Activated naive CD4-positive, alpha-beta T cell treated with anti-CD3 and anti-CD28 coated beads for 36 hours (primary cell): ENCODE measurements around the gene GABBR2. TPM values are rescaled to one million over a fixed set of nuclear protein-coding genes. Genes with fewer than 3 reads are reported as not detected.

Experiments used
- CTCF ChIA-PET: fragments of 350-600 bp; sonication (Branson Sonifier 250); formaldehyde crosslinking; loops from one replicate; lab custom pipeline; 2021; ENCODE audit warnings: antibody characterized with exemption; lab: Charles Lee
- DNase-seq: peaks from one replicate; pipeline ENCODE4 v3.0.0-alpha.2; 2020
- H3K27ac Mint-ChIP-seq: one replicate; pipeline ENCODE4 v1.8.0; 2021; ENCODE audit warnings: mild to moderate bottlenecking, mixed read lengths
- H3K27me3 Mint-ChIP-seq: one replicate; pipeline ENCODE4 v1.8.0; 2021; ENCODE audit warnings: low read depth, mixed read lengths
- H3K36me3 Mint-ChIP-seq: one replicate; pipeline ENCODE4 v1.8.0; 2021; ENCODE audit warnings: low read depth, mixed read lengths
- H3K4me1 Mint-ChIP-seq: one replicate; pipeline ENCODE4 v1.8.0; 2021; ENCODE audit warnings: low read depth, mixed read lengths
- H3K4me3 Mint-ChIP-seq: one replicate; pipeline ENCODE4 v1.8.0; 2021; ENCODE audit warnings: mild to moderate bottlenecking, moderate library complexity, mixed read lengths
- H3K9me3 Mint-ChIP-seq: one replicate; pipeline ENCODE4 v1.8.0; 2021; ENCODE audit warnings: mixed read lengths
- intact Hi-C: fragments of 100-400 bp; cut with micrococcal nuclease; formaldehyde crosslinking; loops from one replicate; pipeline ENCODE4 v1.15.1; 2023
- total RNA-seq, 2 experiments: library from RNA; stranded (reverse); gene quantifications; one replicate each; pipeline ENCODE4 v1.2.3, GENCODE V29; 2021

Gene GABBR2
- total RNA-seq, 2 experiments from 2014 or later: not detected

DNA sequence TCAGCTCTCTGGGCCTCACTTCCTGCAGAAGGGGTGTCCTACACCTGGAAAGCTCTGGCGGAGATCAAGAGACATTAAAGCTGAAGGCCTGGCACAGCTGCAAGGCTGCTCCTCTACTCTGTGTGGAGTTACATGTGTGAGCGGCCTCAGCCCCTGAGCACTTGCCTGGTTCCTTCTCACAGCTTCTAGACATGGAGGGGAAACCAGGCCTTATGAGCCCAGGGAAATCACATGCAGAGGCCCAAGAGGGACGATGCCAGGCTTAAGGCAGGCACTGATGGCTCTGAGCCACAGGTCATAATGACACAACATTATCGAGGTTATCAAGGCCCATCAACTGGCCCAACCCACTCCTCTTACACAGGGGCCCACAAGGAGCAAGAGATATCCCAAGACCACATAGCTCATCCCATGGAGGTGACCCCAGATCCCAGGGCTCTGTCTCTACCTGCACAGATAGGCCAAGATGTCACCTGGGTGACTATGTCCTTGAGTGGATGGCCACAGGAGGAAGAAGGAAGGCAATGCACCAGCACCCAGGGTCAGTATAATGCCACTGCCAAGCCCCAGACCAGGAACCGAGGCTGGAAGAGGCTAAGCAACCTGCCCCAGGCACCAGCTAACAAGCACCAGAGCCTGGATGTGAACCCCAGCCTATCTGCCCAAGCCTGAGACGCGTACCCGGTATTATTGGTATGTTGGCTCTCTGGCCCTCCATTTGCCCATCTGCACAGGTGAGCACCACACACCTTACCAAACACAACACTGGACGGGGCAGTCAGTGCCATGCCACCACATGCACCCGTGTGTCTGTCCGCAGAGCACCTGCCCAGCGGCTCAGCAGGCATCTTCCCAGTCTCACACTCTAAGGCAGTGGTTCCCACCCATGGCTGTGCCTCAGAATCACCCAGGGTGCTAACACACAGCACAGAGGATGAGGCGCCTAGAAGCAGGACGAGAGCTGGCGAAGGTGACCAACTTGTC lies 143.3 kb downstream of the GABBR2 start:
- H3K9me3 Mint-ChIP-seq: no peaks in the 10 kb centered on the region

DNA sequence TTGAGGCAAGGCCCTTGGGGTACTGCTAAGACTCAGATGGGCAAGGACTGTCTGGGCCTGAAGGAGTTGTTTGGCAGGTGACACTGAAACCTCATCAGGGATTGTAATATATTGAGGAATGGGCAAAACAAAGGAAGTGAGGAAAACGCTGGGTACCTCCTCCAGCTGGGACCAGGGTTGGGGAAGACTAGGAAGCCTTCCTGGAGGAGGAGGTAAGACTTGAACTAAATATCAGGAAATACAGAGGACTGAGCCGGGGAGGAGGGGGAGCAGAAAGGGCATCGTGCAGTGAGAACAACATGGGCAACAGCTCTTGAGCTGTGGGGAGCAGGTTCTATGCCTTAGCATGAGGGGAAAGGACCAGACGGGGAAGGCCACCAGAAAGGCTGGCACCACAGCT lies 144.0 kb downstream of the GABBR2 start:
- Mint-ChIP-seq H3K27me3 (no peaks in the 10 kb centered on the region), H3K9me3 (no peaks in the 10 kb centered on the region), H3K4me1 (no peaks in the 10 kb centered on the region), H3K36me3 (no peaks in the 10 kb centered on the region), H3K4me3 (no peak overlapping the region), H3K27ac (no peak overlapping the region)
- no peak for DNase-seq
- CTCF ChIA-PET: no interaction called here
- intact Hi-C loops: no loop called here

More for the DNA sequence above, 143.3 kb downstream of the GABBR2 start:
- Mint-ChIP-seq H3K4me3 (no peak overlapping the region), H3K36me3 (no peaks in the 10 kb centered on the region), H3K27me3 (no peaks in the 10 kb centered on the region), H3K27ac (no peak overlapping the region), H3K4me1 (no peaks in the 10 kb centered on the region)
- CTCF ChIA-PET: no interaction called here
- no peak for DNase-seq
- intact Hi-C loops: no loop called here

DNA sequence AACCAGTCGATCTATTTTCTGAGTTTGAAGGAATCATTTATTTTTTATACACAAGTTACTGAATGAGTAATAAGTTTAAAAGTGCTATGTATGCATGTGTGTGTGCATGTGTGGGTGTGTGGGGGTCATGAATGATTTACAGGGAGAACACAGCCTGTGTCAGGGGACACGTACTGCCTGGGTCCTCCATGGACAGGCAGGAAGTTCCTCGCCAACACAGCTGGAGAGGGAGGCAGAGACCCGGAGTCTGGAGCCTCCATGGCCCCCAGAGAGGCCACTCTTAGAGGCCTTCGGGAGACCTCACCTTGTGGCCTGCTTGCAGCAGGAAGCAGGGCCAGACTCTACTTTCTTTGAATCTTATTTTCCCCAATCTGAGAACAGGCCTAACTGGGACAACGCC lies 144.7 kb downstream of the GABBR2 start:
- no peak overlapping the region for H3K4me3 Mint-ChIP-seq
- no peak for DNase-seq
- CTCF ChIA-PET: no interaction called here
- intact Hi-C loops: no loop called here
- H3K27ac Mint-ChIP-seq: no peak overlapping the region
- H3K4me1 Mint-ChIP-seq: no peaks in the 10 kb centered on the region
- no peaks in the 10 kb centered on the region for H3K9me3 Mint-ChIP-seq
- no peaks in the 10 kb centered on the region for H3K27me3 Mint-ChIP-seq
- no peaks in the 10 kb centered on the region for H3K36me3 Mint-ChIP-seq

- CTCF ChIA-PET: no interaction called here
- no peaks in the 10 kb centered on the region for H3K27me3 Mint-ChIP-seq
- no peaks in the 10 kb centered on the region for H3K9me3 Mint-ChIP-seq
- no peak overlapping the region for H3K4me3 Mint-ChIP-seq
- no peaks in the 10 kb centered on the region for H3K4me1 Mint-ChIP-seq
- DNase-seq: no peak
- no peaks in the 10 kb centered on the region for H3K36me3 Mint-ChIP-seq
- no peak overlapping the region for H3K27ac Mint-ChIP-seq
- intact Hi-C loops: no loop called here
These were observed 145.4 kb downstream of the GABBR2 start for GRCh38 chr9:98563212-98563907.

- no peaks in the 10 kb centered on the region for H3K9me3 Mint-ChIP-seq
- intact Hi-C loops: no loop called here
- no peaks in the 10 kb centered on the region for H3K27me3 Mint-ChIP-seq
- H3K27ac Mint-ChIP-seq: no peak overlapping the region
- H3K4me1 Mint-ChIP-seq: no peaks in the 10 kb centered on the region
- CTCF ChIA-PET: no interaction called here
- H3K36me3 Mint-ChIP-seq: no peaks in the 10 kb centered on the region
- no peak for DNase-seq
- H3K4me3 Mint-ChIP-seq: no peak overlapping the region
These were observed 149.2 kb downstream of the GABBR2 start for GRCh38 chr9:98559561-98559960.

DNA sequence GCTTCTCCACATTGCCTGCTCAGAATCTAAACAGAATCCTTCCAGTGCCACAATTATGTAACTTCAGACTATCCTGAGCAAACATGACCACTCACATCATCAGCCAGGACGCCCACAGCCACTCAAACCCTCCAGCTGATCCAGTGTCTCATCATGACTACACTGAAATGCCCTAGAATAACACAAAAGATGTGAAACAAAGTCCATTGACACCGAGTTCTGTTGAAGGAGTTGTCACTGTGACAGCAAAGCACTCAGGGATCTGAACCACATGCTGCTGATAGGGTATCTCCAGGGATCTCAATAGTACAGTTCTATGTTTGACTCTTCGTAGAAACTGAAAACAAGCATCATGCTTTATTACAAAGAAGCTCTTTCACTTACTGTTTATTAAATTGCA lies 150.2 kb downstream of the GABBR2 start:
- H3K36me3 Mint-ChIP-seq: no peaks in the 10 kb centered on the region
- H3K27me3 Mint-ChIP-seq: peaks cover 2% of the 10 kb centered on the region
- no peak overlapping the region for H3K4me3 Mint-ChIP-seq
- CTCF ChIA-PET: no interaction called here
- no peak for DNase-seq
- no peak overlapping the region for H3K27ac Mint-ChIP-seq
- intact Hi-C loops: no loop called here
- no peaks in the 10 kb centered on the region for H3K4me1 Mint-ChIP-seq
- no peaks in the 10 kb centered on the region for H3K9me3 Mint-ChIP-seq

GRCh38 chr9:98556511-98556910 lies 152.2 kb downstream of the GABBR2 start:
- intact Hi-C loops: no loop called here
- H3K27me3 Mint-ChIP-seq: peaks cover 6% of the 10 kb centered on the region
- H3K27ac Mint-ChIP-seq: no peak overlapping the region
- CTCF ChIA-PET: interaction anchor here (0.5 to 1.9 kb wide), 3 partner anchors 20 to 74 kb away, joined by 3 to 5 read pairs (median 3); no protein-coding TSS in a partner anchor
- no peak for DNase-seq
- no peak overlapping the region for H3K4me3 Mint-ChIP-seq
- H3K4me1 Mint-ChIP-seq: no peaks in the 10 kb centered on the region
- no peaks in the 10 kb centered on the region for H3K9me3 Mint-ChIP-seq
- no peaks in the 10 kb centered on the region for H3K36me3 Mint-ChIP-seq

DNA sequence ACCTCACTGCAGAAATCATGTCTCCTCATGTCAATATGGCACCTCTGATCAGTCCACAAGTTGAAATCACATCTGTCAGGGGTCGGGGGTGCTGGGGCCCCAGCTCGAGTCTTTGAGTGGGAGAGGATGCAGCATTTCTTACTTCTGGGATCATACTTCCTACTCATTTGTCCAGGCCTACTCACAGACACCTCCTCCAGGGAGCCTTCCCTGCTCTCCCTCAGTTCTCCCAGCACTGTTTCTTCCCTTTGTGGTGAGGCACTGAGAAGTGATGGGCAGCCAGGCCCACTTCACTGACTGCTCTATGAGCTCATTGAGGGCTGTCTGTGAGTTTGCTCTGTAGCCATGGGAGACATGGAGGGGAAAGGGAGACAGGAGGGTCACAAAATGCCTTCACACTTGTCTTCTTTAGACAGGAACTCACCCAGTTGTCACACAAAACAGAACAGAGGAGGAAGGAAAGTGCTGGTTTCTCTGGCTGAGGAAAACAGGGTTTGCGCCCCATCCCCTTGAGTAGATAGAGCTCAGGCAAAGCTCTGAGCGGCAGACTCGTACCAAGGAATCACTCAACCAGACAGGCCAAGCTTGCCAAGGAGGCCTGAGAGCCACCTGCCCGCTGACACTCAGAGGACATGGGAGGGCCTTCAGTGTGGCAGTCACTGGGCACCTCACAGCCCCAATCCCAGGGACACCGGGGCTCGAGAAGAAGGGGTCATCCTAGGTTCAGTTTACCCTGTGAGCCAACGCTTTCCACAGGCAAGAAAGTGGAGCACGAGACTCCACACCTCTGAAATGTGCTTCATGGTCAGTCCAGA lies 152.9 kb downstream of the GABBR2 start:
- no peaks in the 10 kb centered on the region for H3K36me3 Mint-ChIP-seq
- DNase-seq: no peak
- H3K4me3 Mint-ChIP-seq: no peak overlapping the region
- H3K27me3 Mint-ChIP-seq: peaks cover 6% of the 10 kb centered on the region
- CTCF ChIA-PET: interaction anchor here (0.5 to 1.9 kb wide), 3 partner anchors 19 to 75 kb away, joined by 3 to 5 read pairs (median 3); no protein-coding TSS in a partner anchor
- no peaks in the 10 kb centered on the region for H3K4me1 Mint-ChIP-seq
- intact Hi-C loops: no loop called here
- H3K27ac Mint-ChIP-seq: no peak overlapping the region
- no peaks in the 10 kb centered on the region for H3K9me3 Mint-ChIP-seq

- DNase-seq: no peak
- intact Hi-C loops: no loop called here
- no peak overlapping the region for H3K4me3 Mint-ChIP-seq
- H3K27me3 Mint-ChIP-seq: peaks cover 6% of the 10 kb centered on the region
- H3K9me3 Mint-ChIP-seq: no peaks in the 10 kb centered on the region
- no peak overlapping the region for H3K27ac Mint-ChIP-seq
- no peaks in the 10 kb centered on the region for H3K4me1 Mint-ChIP-seq
- no peaks in the 10 kb centered on the region for H3K36me3 Mint-ChIP-seq
- CTCF ChIA-PET: interaction anchor here (1.9 kb wide), 1 partner anchor 18 kb away, joined by 5 read pairs; no protein-coding TSS in a partner anchor
These were observed 154.0 kb downstream of the GABBR2 start for GRCh38 chr9:98554752-98555151.

DNA sequence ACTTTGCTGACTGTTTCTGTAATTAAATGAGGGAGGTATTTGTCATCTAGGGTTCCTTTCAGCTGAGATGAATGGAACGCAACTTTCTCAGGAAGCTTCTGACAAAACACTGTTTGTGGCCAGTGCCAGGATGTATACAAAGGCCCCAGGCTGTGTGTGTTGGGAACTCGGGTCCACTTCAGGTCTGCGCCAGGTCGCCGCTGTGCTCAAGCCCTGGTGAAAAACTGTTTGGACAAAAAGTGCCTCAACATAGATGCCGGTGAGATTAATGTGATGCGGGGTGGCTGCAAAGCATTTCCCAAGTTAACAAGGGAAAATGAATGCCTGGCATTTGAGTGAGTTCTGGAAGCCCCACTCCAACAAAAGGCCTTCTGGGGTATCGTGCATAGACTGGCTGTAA lies 156.4 kb downstream of the GABBR2 start:
- intact Hi-C loops: no loop called here
- no peak for DNase-seq
- CTCF ChIA-PET: no interaction called here
- Mint-ChIP-seq H3K27ac (no peak overlapping the region), H3K4me1 (no peaks in the 10 kb centered on the region), H3K36me3 (no peaks in the 10 kb centered on the region), H3K27me3 (peaks cover 6% of the 10 kb centered on the region), H3K9me3 (no peaks in the 10 kb centered on the region), H3K4me3 (no peak overlapping the region)

- DNase-seq: no peak
- CTCF ChIA-PET: no interaction called here
- intact Hi-C loops: no loop called here
- Mint-ChIP-seq H3K27me3 (peaks cover 6% of the 10 kb centered on the region), H3K36me3 (no peaks in the 10 kb centered on the region), H3K27ac (no peak overlapping the region), H3K9me3 (no peaks in the 10 kb centered on the region), H3K4me1 (no peaks in the 10 kb centered on the region), H3K4me3 (no peak overlapping the region)
These were observed 157.0 kb downstream of the GABBR2 start for GRCh38 chr9:98551511-98552286.
